HG03060 (cell line): Measurements from ENCODE around the gene IMPDH1.

ENCODE experiments used
- ATAC-seq: cut with Tn5 transposase; IDR thresholded peaks from one replicate; pipeline ENCODE4 v1.9.1; 2021; ENCODE audit warnings: low read depth, moderate number of reproducible peaks; ENCODE audit not compliant: unreplicated experiment

Gene IMPDH1

GRCh38 chr7:128343554-128344430 lies 66.0 kb downstream of the IMPDH1 start, which contains the start of gene RBM28:
Gene RBM28, minus strand, starts transcription at chr7:128343908. Its CDS starts 115 bp downstream, at chr7:128343793.
- peak; percentile 88 for ATAC-seq
